GM21360 (cell line): Measurements from ENCODE around the gene TPSB2.
"Not testable (repeated sequence)": the region's sequence is repeated elsewhere in the genome, so short reads cannot be mapped to it uniquely, and the experiment has no call there.

Experiments
- ATAC-seq: cut with Tn5 transposase; IDR thresholded peaks from one replicate; pipeline ENCODE4 v1.9.1; 2021; ENCODE audit warnings: mild to moderate bottlenecking, moderate library complexity; ENCODE audit not compliant: unreplicated experiment

TPSB2 gene

DNA sequence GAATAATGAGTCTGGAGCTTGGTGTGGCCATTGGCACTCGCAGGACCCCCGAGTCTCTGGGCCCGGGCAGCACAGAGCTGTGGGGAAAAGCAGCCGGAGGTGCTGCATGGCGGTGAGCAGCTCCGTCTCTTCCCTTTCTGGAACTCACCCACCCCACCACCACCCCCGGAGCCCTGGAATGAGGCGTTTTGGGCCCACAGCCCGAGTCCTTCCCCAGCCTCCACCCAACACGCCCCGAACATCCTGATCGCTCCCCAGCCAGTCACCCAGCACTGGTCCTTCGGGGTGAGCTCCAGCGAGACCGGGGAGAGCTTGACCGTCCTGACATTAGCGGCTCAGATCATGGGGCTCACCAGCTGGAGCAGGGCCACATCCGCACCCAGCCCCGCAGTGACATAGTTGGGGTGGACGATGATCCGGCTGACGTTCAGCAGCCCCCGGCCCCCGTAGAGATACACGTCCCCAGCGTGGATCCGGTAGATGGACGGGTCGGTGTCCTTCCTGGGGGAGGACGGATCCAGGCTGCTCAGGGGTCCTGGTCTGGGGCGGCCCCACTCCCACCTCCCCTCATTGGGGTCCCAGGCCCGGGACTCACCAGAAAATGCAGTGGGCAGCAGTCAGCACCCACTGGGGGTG lies 32.3 kb upstream of the TPSB2 start:
- no peak for ATAC-seq

DNA sequence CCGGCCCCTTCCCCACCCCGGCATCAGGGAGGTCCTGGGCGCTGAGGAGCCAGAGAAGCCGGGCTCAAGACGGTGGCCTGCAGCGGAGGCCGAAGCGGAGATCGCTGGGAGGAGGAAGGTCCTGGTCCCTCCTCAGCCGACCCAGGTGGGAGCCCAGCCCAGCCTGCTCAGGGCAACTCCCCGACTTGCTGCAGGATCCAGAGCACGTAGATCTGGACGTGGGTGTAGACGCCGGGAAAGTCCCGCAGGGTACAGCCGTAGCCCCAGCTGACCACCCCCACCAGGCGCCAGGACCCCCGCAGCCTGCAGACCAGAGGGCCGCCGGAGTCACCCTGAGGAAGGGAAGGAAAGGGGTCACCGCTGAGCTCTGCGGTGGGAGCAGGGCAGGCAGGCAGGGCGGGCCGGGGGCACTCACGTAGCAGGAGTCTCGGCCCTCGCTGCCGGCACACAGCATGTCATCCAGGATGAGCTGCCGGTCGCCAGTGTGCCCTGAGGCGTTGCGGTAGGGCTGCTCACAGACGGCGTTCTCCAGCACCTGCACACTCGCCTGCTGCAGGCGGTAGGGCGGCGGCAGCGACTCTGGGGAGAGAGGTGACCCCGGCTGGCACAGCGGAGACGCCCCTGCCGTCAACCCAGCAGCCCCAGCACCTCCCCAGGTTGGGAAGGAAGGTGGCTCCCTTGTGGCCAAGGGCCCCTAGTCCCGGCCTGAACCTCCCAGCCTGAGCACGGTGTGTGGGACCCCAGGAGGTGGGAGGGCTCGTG lies 31.3 kb upstream of the TPSB2 start:
- ATAC-seq: no peak

DNA sequence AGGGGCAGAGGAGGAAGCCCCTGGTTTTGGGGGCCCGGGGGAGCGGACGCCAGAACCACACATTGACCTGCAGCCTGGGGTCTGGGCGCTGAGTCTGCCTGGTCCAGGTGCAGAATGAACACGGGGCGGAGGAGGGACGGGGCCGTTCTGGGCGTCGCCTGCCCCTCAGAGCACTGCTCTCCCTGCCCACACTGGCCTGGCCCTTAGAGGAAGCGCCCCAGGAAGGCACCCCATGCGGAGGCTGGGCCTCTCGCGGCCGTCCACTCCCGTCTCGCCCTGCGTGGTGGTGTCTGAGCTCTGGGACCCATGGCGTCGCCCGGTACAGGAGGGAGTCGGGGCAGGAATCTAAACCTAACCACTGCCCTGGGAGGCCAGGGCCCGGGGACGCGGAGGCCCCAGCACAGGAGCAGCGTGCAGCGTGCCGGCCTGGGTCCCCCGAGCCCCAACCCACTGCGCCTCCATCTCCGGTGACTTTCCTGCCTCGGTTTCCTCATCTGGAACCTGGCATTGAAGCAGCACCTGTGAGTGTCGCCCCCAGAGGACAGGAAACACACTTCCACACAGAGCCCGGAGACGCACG lies 30.2 kb upstream of the TPSB2 start:
- ATAC-seq: no peak

DNA sequence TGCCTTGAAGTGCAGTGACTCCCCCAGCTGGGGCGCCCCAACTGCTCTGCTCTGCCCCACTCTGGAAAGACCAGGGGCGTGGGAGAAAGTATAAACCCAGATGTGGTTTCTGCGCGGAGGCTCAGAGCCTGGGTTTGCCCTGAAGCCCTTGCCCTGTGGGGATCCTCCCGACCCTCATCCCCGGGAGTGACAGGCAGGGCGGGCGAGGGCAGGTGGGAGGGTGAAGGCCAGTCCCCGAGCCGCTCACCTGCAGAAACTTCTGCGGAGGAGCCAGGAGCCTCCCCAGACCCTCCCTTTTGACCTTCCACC lies 29.7 kb upstream of the TPSB2 start:
- ATAC-seq: no peak

DNA sequence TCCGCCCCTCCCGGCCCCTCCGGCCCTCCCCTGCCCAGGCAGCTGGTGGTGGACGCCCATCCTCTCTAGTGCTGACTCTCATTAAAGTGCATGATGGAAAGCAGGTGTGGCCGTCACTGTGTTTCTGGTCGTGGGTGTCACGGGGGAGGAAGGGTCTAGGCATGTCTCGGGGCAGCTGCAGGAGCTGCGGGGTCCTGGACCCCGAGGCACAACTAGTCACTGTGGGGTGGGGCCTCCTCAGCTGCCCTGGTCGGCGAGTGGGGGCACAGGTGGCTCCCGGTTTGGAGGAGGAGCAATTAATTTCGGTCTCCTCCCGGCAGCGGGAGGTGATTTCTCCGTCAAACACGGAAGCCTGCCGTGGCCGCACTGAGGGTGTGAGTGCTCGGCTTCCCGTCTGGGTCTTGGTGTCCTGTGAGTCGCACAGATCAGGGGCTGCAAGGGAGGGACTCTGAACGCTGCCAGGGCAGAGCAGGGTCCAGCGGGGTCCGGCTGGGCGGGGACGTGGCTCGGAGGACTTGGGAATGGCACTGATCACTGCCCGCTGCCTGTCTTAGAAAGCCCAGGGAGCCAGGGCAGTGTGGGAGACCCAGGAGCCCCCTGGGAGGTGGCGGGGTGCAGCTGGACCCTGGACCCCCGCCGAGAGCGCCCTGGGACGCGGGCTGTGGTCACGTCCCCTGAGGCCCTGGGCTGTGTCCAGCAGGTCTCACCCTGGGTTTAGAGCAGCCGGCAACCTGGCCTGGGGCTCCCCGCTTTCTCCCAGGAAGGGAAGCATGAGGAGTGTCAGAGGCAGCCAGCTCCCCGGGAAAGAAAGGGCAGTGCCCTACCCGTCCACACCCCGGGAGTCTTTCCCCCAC lies 29.1 kb upstream of the TPSB2 start:
- no peak for ATAC-seq

DNA sequence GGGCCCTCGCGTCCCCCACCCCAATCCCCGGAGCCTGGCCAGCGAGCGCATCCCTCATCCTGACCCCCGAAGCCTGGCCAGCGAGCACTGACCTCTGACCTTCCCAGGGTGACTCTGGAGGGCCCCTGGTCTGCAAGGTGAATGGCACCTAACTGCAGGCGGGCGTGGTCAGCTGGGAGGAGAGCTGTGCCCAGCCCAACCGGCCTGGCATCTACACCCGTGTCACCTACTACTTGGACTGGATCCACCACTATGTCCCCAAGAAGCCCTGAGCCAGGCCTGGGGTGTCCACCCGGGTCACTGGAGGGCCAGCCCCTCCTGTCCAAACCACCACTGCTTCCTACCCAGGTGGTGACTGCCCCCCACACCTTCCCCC lies 28.2 kb upstream of the TPSB2 start:
- ATAC-seq: no peak

DNA sequence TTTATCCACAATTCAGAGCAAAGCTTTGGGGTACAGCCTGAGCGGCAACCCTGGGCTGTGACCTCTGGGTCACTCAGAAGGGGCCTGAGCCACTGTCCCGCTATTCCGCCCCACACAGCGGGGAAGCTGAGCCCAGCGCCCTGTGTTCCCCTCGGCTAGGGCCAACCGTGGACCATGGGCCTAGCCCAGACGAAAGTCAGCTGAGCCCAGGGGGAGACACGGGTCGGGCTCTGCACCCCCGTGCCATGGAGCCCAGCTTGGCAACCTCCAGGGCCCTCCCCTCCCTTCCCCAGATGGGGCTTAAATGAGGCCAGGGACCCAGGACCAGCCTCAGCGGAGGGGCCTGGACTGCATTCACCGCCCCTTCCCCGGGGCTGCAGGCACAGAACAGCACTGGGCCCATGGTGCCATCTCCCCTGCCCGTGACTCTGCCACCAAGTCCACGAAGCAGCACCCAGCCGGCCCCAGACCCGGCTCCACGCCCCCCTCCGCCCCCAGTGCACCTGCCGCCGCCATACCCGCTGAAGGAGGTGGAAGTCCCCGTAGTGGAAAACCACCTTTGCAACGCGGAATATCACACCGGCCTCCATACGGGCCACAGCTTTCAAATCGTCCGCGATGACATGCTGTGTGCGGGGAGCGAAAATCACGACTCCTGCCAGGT lies 27.7 kb upstream of the TPSB2 start:
- no peak for ATAC-seq

DNA sequence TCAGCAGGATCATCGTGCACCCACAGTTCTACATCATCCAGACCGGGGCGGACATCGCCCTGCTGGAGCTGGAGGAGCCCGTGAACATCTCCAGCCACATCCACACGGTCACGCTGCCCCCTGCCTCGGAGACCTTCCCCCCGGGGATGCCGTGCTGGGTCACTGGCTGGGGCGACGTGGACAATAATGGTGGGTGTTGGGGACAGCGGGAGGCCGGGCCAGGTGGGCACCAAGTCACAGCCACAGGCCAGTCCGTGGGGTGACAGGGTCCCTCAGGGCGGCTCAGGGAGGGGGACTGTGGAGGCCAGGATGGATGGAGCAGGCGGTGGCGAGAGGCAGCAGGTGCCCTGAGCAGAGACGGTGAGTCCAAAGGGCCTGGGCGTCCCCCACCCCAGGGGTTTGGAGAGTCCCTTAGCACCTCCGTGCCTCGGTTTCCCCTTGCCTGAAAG lies 26.9 kb upstream of the TPSB2 start:
- no peak for ATAC-seq

DNA sequence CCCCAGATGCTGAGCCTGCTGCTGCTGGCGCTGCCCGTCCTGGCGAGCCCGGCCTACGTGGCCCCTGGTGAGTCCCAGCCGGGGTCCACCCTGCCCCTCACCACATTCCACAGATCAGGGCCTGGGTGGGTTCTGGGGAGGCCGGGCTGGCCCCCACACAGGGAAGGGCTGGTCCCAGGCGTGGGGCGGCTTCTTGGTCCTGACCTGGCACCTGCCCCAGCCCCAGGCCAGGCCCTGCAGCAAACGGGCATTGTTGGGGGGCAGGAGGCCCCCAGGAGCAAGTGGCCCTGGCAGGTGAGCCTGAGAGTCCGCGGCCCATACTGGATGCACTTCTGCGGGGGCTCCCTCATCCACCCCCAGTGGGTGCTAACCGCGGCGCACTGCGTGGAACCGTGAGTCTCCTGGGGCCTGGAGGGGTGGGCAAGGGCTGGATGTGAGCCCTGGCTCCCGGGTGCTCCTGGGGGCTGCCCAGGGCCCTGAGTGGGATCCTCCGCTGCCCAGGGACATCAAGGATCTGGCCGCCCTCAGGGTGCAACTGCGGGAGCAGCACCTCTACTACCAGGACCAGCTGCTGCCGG lies 26.4 kb upstream of the TPSB2 start:
- not testable (repeated sequence) for ATAC-seq

DNA sequence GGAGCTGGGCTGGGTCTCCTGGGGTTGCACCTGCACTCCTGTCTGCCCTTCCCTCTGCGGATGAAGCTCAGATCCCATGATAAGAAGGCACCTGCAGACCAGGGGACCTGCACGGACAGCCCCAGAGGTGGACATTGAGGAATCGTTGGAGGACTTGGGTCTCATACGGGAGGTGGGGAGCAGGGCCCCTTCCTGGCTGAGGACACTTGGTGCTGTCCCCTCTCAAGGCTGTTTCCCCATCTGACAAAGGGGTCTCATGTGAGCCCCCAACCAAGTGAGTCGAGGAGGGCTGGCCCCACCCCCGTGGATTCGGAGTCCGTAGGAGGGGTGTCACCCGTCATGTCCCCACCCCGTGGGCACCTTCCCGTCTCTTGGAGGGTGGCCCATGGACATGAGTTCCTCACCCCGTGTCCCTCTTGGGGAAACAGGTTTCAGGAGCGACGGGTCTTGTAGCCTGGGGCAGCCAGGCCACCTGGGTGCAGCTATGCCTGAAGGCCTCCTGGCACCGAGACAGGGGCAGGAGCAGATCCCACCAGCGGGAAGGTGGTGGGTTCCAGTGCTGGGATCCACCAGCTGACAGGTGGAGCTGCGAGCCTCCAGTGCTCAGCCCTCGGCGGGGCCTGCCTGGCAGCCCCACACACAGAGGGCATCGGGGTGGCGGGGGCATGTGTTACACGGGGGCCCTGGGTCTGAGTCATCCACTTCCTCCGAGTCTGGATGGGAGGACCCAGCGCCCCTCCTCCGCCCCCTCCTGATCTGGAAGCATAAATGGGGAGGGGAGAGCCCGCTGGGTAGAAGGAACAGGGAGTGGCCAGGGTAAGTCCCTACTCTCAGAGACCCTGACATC lies 25.5 kb upstream of the TPSB2 start, which contains the start of gene TPSD1:
TPSD1 (plus strand) TSS at position 794 of the 847 bp plus-strand sequence. CDS start 212 bp downstream, outside the sequence.
- not testable (repeated sequence) for ATAC-seq

DNA sequence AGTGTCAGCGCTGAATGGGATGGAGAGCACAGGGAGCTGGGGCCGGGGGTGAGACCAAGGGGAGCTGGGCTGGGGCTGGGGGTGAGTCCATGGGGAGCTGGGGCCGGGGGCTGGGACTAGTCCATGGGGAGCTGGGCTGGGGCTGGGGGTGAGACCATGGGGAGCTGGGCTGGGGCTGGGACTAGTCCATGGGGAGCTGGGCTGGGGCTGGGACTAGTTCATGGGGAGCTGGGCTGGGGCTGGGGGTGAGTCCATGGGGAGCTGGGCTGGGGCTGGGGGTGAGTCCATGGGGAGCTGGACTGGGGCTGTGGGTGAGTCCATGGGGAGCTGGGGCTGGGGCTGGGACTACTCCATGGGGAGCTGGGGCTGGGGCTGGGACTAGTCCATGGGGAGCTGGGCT lies 24.8 kb upstream of the TPSB2 start:
- ATAC-seq: not testable (repeated sequence)

DNA sequence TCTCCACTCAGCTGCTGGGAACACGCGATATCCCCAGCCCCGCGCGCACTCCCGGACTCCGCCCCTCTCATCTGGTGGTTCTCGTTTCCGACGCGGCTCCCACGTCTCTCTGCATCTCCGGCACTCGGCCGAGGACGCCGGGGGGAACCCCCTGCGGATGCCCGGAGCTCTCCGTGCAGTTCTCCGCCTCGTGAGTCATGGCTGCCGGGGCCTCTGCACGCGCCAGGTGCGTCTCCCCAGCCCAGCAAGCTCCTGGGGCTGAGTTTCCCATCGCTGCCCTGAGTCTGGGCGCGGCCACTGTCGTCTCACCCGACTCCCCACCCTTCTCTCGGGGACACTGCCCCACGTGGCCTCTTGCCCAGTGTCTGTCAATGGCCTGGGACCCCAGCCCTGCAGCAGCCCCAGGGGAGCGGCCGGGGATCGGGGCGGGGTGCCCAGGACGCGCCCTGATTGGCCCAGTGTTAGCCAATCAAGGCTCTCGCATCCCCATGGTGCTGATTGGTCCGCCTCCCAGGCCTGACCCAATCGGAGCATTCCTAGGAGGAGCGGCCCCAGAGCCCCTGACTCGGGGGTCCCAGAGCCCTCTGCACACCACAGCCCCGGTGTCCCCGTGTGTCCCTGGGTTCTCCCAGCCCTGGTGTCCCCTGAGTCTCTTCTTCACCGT lies 23.8 kb upstream of the TPSB2 start:
- ATAC-seq: not testable (repeated sequence)

DNA sequence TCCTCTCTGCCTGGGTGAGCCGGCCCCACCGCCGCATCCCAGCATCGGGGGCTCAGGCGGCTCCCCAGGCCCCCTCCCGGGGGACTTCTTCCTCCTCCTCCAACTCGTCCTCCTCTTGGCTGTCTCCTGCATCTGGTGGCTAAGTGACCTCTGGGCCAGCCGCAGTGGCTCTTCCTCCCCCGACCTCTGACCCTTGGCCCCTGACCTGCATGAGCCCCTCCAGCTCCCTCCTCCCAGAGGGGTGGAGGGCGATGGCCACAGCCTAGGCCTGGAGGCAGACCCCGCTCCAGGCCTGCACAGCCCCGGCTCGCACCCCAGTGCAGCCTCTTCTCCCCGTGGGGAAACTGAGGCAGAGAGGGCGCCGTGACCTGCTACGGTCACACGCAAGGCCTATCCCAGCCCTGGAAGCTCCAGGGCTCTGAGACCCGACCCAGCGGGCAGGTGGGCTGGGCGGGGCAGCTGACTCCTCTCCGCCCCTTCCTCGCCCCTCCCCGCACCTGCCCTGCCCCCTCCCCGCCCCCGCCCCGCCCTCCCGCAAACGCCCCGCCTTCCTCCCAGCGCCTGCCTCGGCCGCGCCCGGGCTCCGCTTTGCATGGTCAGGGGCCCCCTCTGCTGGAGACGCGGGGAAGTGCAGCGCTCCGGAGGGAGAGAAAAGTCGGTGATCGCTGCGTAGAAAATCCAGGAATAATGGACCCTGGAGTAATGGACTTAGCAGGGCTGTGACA lies 19.2 kb upstream of the TPSB2 start:
- not testable (repeated sequence) for ATAC-seq

DNA sequence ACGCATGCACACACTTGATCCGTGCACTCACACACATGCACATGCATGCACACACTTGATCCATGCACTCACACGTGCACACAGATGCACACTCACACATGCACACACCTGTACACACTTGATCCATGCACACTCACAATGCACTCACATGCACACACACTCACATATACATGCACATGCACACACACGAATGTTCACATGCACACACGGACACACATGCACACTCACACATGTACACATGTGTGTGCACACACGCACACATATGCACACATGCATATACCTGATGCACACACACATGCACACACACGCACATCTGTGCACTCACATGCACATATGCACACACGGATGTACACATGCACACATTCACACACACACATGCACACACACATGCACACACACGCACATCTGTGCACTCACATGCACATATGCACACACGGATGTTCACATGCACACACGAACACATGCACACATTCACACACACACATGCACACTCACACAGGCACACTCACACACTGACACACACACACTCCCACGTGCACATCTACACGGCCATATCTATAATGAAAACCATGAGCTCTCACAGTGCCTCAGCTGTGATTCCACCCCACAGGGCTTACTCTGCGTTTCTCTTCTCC lies 18.0 kb upstream of the TPSB2 start:
- ATAC-seq: not testable (repeated sequence)

DNA sequence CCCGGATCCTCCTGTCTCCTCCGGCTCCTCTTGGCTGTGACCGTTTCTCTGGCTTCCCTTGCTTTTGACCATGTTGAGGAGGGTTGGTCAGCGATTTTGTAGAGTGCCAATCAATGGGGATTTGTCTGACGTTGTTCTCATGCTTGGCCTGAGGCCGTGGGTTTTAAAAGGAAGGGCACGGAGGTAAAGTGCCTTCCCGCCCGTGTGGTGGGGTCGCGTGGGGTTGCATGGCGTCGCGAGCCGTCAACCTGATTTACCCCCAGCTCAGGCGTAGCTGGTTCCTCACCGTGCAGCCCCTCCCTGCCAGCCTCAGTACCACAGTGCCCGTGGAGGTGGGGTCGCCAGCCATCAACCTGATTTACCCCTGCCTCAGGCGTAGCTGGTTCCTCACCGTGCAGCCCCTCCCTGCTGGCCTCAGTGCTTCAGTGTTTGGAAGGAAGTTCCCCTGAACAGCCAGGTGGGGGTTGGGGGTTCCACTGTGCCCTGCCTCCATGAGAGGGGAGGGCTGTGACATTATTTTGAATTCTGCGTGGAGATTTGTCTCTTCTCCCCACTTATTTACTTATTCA lies 15.6 kb upstream of the TPSB2 start:
- ATAC-seq: no peak

DNA sequence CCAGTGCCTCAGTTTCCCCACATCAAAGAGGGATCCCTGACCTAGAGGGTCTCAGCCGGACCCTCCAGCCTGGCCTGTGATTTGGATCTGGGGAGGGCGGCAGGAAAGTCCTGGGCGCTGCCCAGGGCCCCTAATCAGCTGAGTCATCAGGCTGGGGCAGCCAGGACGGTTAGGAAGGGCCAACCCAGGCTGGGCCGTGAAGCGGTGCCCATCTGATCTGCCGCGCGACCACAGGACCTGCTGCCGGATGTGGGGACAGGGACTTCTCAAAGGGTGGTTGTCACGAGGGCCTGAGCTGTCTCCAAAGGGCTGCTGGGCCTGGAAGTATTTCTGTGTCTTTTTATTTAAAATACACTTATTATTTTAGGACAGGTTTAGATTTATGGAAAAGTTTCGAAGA lies 14.9 kb upstream of the TPSB2 start:
- ATAC-seq: no peak
